ENCODE results near the gene MAN1A2. TPM values are rescaled to one million over a fixed set of nuclear protein-coding genes. Genes with fewer than 3 reads are reported as not detected.

The MAN1A2 gene
- total RNA-seq, 1 donor from 2014 or later: 43.5 TPM

- Histone ChIP-seq H3K27ac (ENCODE audit: low read depth, low read length) (peak overlapping the region; percentile 88), H3K27me3 (ENCODE audit: insufficient read depth, low read length) (no peaks in the 10 kb centered on the region), H3K79me2 (ENCODE audit: insufficient read depth, low read length) (peaks cover 44% of the 10 kb centered on the region), H3K4me1 (ENCODE audit: insufficient read depth, low read length) (peaks cover 8% of the 10 kb centered on the region), H3K9me3 (ENCODE audit: insufficient read depth, low read depth, low read length) (no peaks in the 10 kb centered on the region), H4K20me1 (ENCODE audit: insufficient read depth, low read length) (peaks cover 38% of the 10 kb centered on the region), H3K36me3 (ENCODE audit: insufficient read depth, low read length) (no peaks in the 10 kb centered on the region), H3K4me2 (ENCODE audit: low read length) (peak overlapping the region; percentile 96), H3K9ac (ENCODE audit: low read length) (peak overlapping the region; percentile 93), H3K4me3 (ENCODE audit: insufficient read depth, low read depth, low read length) (peak overlapping the region; percentile 92), H2AFZ (ENCODE audit: low read depth, low read length) (peak overlapping the region; percentile 97)
- Mint-ChIP-seq H3K9me3 (ENCODE audit: unreplicated experiment) (no peaks in the 10 kb centered on the region), H3K27ac (ENCODE audit: unreplicated experiment) (peak overlapping the region; percentile 95), H3K36me3 (ENCODE audit: low read depth, unreplicated experiment) (no peaks in the 10 kb centered on the region), H3K4me3 (ENCODE audit: unreplicated experiment) (peak overlapping the region; percentile 95), H3K4me1 (ENCODE audit: low read depth, unreplicated experiment) (peaks cover 14% of the 10 kb centered on the region), H3K27me3 (ENCODE audit: low read depth, unreplicated experiment) (no peaks in the 10 kb centered on the region)
- no peak for FAIRE-seq
- TF ChIP-seq CTCF (IDR thresholded peaks at IDR 0.05; ENCODE audit: insufficient read depth, low read depth, low read length) (no peak), EZH2 (IDR thresholded peaks at IDR 0.05; ENCODE audit: insufficient read depth, low read length) (no peak)
- peak; percentile 36 for DNase-seq (ENCODE audit: low read depth)
Measured at GRCh38 chr1:117366177-117367045, 838 bp upstream of the MAN1A2 start.

GRCh38 chr1:117368116-117369108 is 1.2 kb downstream of the MAN1A2 start:
- Mint-ChIP-seq H3K4me1 (ENCODE audit: low read depth, unreplicated experiment) (peaks cover 18% of the 10 kb centered on the region), H3K27me3 (ENCODE audit: low read depth, unreplicated experiment) (no peaks in the 10 kb centered on the region), H3K27ac (ENCODE audit: unreplicated experiment) (peak overlapping the region; percentile 71), H3K4me3 (ENCODE audit: unreplicated experiment) (peak overlapping the region; percentile 90), H3K9me3 (ENCODE audit: unreplicated experiment) (no peaks in the 10 kb centered on the region), H3K36me3 (ENCODE audit: low read depth, unreplicated experiment) (no peaks in the 10 kb centered on the region)
- Histone ChIP-seq H3K27ac (ENCODE audit: low read depth, low read length) (peak overlapping the region; percentile 88), H2AFZ (ENCODE audit: low read depth, low read length) (no peak overlapping the region), H3K9me3 (ENCODE audit: insufficient read depth, low read depth, low read length) (no peaks in the 10 kb centered on the region), H3K4me3 (ENCODE audit: insufficient read depth, low read depth, low read length) (peak overlapping the region; percentile 92), H4K20me1 (ENCODE audit: insufficient read depth, low read length) (peaks cover 57% of the 10 kb centered on the region), H3K27me3 (ENCODE audit: insufficient read depth, low read length) (no peaks in the 10 kb centered on the region), H3K9ac (ENCODE audit: low read length) (peak overlapping the region; percentile 93), H3K36me3 (ENCODE audit: insufficient read depth, low read length) (no peaks in the 10 kb centered on the region), H3K4me1 (ENCODE audit: insufficient read depth, low read length) (peaks cover 8% of the 10 kb centered on the region), H3K79me2 (ENCODE audit: insufficient read depth, low read length) (peaks cover 65% of the 10 kb centered on the region), H3K4me2 (ENCODE audit: low read length) (peak overlapping the region; percentile 96)
- DNase-seq (ENCODE audit: low read depth) (peak; percentile 20), FAIRE-seq (no peak)
- TF ChIP-seq CTCF (IDR thresholded peaks at IDR 0.05; ENCODE audit: insufficient read depth, low read depth, low read length) (no peak), EZH2 (IDR thresholded peaks at IDR 0.05; ENCODE audit: insufficient read depth, low read length) (no peak)
